Central memory CD8-positive, alpha-beta T cell (primary cell): ENCODE results near the gene MUCL3.
"Not testable (repeated sequence)": the region's sequence is repeated elsewhere in the genome, so short reads cannot be mapped to it uniquely, and the experiment has no call there.

Experiments used
- ATAC-seq: fragments of 150-1000 bp; cut with Tn5 transposase; replicated peaks from 2 replicates; pipeline ENCODE4 v1.10.0; 2022; ENCODE audit warnings: mild to moderate bottlenecking, moderate FRiP score, moderate number of reproducible peaks; ENCODE audit not compliant: poor library complexity, severe bottlenecking; ENCODE audit errors: extremely low read depth
- DNase-seq, 2 donors: peaks; one replicate each; pipeline ENCODE4 v3.0.0; 2021; ENCODE audit warnings: low spot score in 2 of 2
- H3K27ac Mint-ChIP-seq: one replicate; pipeline ENCODE4 v1.8.0; 2022; ENCODE audit warnings: low read depth, mild to moderate bottlenecking, moderate library complexity, mixed read lengths
- H3K27me3 Mint-ChIP-seq: one replicate; pipeline ENCODE4 v1.8.0; 2022; ENCODE audit warnings: mixed read lengths
- H3K36me3 Mint-ChIP-seq: one replicate; pipeline ENCODE4 v1.8.0; 2022; ENCODE audit warnings: mild to moderate bottlenecking, moderate library complexity, mixed read lengths; ENCODE audit not compliant: insufficient read depth
- H3K4me1 Mint-ChIP-seq: one replicate; pipeline ENCODE4 v1.8.0; 2022; ENCODE audit warnings: mixed read lengths
- H3K4me3 Mint-ChIP-seq: one replicate; pipeline ENCODE4 v1.8.0; 2022; ENCODE audit warnings: mild to moderate bottlenecking, moderate library complexity, mixed read lengths
- H3K9me3 Mint-ChIP-seq: one replicate; pipeline ENCODE4 v1.8.0; 2022; ENCODE audit warnings: mixed read lengths

The MUCL3 gene

GRCh38 chr6:30914854-30915590 lies 25.8 kb upstream of the MUCL3 start:
- no peaks in the 10 kb centered on the region for H3K27me3 Mint-ChIP-seq
- H3K9me3 Mint-ChIP-seq, result no peaks in the 10 kb centered on the region
- H3K4me3 Mint-ChIP-seq, result peak overlapping the region; percentile 88
- peak overlapping the region; percentile 85 for H3K27ac Mint-ChIP-seq
- DNase-seq (no peak), ATAC-seq (no peak)
- H3K4me1 Mint-ChIP-seq, result peaks cover 35% of the 10 kb centered on the region
- peaks cover 22% of the 10 kb centered on the region for H3K36me3 Mint-ChIP-seq

- Mint-ChIP-seq H3K27me3 (no peaks in the 10 kb centered on the region), H3K27ac (peak overlapping the region; percentile 25), H3K9me3 (no peaks in the 10 kb centered on the region), H3K36me3 (peaks cover 26% of the 10 kb centered on the region), H3K4me3 (peak overlapping the region; percentile 88), H3K4me1 (peaks cover 35% of the 10 kb centered on the region)
- no peak for ATAC-seq
- no peak for DNase-seq
These were observed 25.2 kb upstream of the MUCL3 start for GRCh38 chr6:30915591-30915946.

- H3K4me3 Mint-ChIP-seq, result no peak overlapping the region
- no peak for DNase-seq
- peaks cover 25% of the 10 kb centered on the region for H3K36me3 Mint-ChIP-seq
- ATAC-seq, result no peak
- peaks cover 34% of the 10 kb centered on the region for H3K4me1 Mint-ChIP-seq
- H3K27me3 Mint-ChIP-seq, result no peaks in the 10 kb centered on the region
- no peaks in the 10 kb centered on the region for H3K9me3 Mint-ChIP-seq
- no peak overlapping the region for H3K27ac Mint-ChIP-seq
These were observed 23.7 kb upstream of the MUCL3 start for GRCh38 chr6:30917041-30917440.

DNA sequence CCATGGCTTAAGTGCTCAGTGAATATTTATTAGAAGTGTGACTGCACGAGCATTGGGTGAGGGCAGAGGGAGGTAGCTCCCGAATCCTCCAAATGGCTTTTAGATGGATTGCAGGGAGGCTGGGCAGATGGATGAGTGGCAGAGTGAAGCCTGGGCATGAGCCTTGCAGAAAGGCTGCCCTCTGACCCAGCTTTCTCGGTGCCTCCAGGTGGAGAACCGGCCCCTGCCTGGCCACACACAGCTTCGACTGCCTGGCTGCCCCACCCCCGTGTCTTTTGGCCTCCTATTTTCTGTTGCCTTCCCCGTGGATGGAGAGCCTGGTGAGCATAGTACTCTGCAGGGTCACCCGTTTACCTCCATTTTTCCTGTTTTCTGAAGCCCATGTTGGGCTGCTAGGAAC lies 23.3 kb upstream of the MUCL3 start:
- no peaks in the 10 kb centered on the region for H3K9me3 Mint-ChIP-seq
- H3K4me3 Mint-ChIP-seq, result no peak overlapping the region
- H3K4me1 Mint-ChIP-seq, result peaks cover 30% of the 10 kb centered on the region
- H3K27me3 Mint-ChIP-seq, result no peaks in the 10 kb centered on the region
- DNase-seq (no peak), ATAC-seq (no peak)
- H3K36me3 Mint-ChIP-seq, result peaks cover 27% of the 10 kb centered on the region
- no peak overlapping the region for H3K27ac Mint-ChIP-seq

GRCh38 chr6:30918670-30919069 lies 22.1 kb upstream of the MUCL3 start:
- DNase-seq (no peak), ATAC-seq (no peak)
- Mint-ChIP-seq H3K27ac (no peak overlapping the region), H3K27me3 (no peaks in the 10 kb centered on the region), H3K4me3 (no peak overlapping the region), H3K4me1 (peaks cover 28% of the 10 kb centered on the region), H3K9me3 (no peaks in the 10 kb centered on the region), H3K36me3 (peaks cover 28% of the 10 kb centered on the region)

DNA sequence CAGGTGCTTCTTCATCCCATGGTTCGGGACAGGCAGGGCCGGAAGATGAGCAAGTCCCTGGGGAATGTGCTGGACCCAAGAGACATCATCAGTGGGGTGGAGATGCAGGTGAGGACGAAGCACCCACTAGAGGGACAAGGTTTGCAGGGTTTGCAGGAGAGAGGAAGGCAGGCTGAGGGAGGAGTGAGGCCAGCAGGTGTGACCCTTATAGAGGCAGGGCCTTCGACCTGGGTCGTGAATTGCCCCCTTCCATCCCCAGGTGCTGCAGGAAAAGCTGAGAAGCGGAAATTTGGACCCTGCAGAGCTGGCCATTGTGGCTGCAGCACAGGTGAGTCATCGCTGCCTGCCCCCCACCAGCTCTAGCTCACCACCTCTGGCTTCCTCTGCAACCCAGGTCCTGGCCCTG lies 18.3 kb upstream of the MUCL3 start:
- H3K4me1 Mint-ChIP-seq, result no peaks in the 10 kb centered on the region
- no peaks in the 10 kb centered on the region for H3K27me3 Mint-ChIP-seq
- DNase-seq (no peak), ATAC-seq (no peak)
- H3K9me3 Mint-ChIP-seq, result no peaks in the 10 kb centered on the region
- H3K27ac Mint-ChIP-seq, result no peak overlapping the region
- no peak overlapping the region for H3K4me3 Mint-ChIP-seq
- H3K36me3 Mint-ChIP-seq, result peaks cover 30% of the 10 kb centered on the region

DNA sequence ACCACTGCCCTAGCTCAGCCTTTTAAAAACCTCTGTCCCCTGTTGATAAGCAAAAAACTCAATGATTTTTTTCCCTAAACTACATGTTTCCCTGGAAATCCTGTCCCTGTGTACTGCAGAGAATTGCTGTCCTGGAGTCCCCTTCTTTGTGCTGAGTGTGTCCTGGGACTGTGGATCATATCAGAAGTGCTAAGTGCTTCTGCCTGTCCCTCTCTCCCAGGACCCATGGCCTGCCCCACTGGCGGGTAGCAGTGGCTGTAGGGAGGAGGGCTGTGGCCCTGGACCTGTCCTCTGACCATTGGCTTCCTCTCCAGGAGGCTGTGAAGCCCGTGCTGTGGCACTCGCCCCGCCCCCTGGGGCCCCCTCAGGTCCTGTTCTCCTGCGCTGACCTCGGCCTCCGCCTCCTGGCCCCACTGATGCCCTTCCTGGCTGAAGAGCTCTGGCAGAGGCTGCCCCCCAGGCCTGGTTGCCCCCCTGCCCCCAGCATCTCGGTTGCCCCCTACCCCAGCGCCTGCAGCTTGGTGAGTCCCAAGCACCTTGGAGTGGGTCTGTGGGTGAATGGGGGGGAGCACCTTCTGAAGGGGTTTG lies 16.6 kb upstream of the MUCL3 start:
- not testable (repeated sequence) for ATAC-seq, H3K27ac Mint-ChIP-seq, H3K4me3 Mint-ChIP-seq, H3K9me3 Mint-ChIP-seq, H3K27me3 Mint-ChIP-seq, DNase-seq, H3K4me1 Mint-ChIP-seq
- H3K36me3 Mint-ChIP-seq, result peaks cover 26% of the 10 kb centered on the region

DNA sequence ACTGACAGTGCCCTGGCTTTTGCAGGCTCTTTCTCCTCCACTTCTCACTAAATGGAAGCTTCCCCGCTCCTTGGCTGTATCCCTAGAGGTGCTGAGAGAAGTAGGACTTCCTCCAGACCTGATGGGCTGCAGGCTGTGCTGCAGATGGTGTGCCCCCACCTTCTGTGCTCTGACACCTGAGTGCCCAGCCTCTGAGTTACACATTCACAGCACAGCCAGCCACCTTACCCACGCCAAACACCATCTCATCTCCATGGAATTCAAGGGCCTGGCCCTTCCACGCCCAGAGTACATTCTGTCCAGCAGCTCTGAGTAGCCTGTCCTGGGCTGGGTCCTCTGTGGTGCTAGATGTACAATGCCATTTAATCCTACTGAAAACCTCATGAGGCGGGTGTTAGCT lies 14.1 kb upstream of the MUCL3 start:
- DNase-seq (no peak), ATAC-seq (no peak)
- peaks cover 19% of the 10 kb centered on the region for H3K36me3 Mint-ChIP-seq
- H3K4me3 Mint-ChIP-seq, result no peak overlapping the region
- no peaks in the 10 kb centered on the region for H3K4me1 Mint-ChIP-seq
- no peaks in the 10 kb centered on the region for H3K27me3 Mint-ChIP-seq
- H3K27ac Mint-ChIP-seq, result peak overlapping the region; percentile 3
- peaks cover 6% of the 10 kb centered on the region for H3K9me3 Mint-ChIP-seq

DNA sequence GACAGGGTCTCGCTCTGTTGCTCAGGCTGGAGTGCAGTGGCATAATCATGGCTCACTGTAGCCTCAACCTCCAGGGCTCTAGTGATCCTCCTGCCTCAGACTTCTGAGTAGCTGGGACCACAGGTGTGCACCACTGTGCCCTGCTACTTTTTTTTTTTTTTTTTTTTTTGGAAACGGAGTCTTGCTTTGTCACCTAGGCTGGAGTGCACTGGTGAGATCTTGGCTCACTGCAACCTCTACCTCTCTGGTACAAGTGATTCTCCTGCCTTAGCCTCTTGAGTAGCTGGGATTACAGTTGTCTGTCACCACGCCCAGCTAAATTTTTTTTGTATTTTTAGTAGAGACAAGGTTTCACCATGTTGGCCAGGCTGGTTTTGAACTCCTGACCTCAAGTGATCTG lies 13.7 kb upstream of the MUCL3 start:
- H3K9me3 Mint-ChIP-seq, H3K4me3 Mint-ChIP-seq, ATAC-seq, H3K27me3 Mint-ChIP-seq, H3K4me1 Mint-ChIP-seq, DNase-seq: not testable (repeated sequence)
- Mint-ChIP-seq H3K36me3 (peaks cover 18% of the 10 kb centered on the region), H3K27ac (peak overlapping the region; percentile 3)

GRCh38 chr6:30928677-30929076 lies 12.1 kb upstream of the MUCL3 start:
- Mint-ChIP-seq H3K27ac (no peak overlapping the region), H3K27me3 (no peaks in the 10 kb centered on the region), H3K9me3 (peaks cover 6% of the 10 kb centered on the region), H3K4me1 (no peaks in the 10 kb centered on the region), H3K36me3 (peaks cover 13% of the 10 kb centered on the region), H3K4me3 (no peak overlapping the region)
- ATAC-seq (no peak), DNase-seq (no peak)

DNA sequence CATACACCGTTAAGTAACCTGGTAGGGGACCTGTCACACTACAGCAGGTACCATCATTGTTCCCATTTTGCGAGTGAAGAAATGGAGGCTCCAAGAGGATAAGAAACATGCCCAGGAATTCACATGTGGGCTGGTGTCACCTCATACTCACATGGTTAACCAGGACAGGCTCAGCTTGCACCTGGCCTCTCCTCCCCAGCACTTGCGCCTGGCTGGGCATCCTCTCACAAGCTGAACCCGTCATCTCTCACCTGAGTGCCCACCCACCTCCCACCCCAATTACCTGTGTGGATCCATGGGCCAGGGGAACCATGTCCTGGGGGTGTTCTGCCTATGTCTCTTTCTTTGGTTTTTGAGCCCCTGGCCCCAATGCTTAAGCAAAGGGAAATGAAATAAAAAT lies 10.3 kb upstream of the MUCL3 start:
- no peak overlapping the region for H3K4me3 Mint-ChIP-seq
- ATAC-seq (no peak), DNase-seq (no peak)
- peaks cover 7% of the 10 kb centered on the region for H3K4me1 Mint-ChIP-seq
- H3K9me3 Mint-ChIP-seq, result peaks cover 6% of the 10 kb centered on the region
- H3K27me3 Mint-ChIP-seq, result peaks cover 9% of the 10 kb centered on the region
- H3K27ac Mint-ChIP-seq, result no peak overlapping the region
- peaks cover 6% of the 10 kb centered on the region for H3K36me3 Mint-ChIP-seq

DNA sequence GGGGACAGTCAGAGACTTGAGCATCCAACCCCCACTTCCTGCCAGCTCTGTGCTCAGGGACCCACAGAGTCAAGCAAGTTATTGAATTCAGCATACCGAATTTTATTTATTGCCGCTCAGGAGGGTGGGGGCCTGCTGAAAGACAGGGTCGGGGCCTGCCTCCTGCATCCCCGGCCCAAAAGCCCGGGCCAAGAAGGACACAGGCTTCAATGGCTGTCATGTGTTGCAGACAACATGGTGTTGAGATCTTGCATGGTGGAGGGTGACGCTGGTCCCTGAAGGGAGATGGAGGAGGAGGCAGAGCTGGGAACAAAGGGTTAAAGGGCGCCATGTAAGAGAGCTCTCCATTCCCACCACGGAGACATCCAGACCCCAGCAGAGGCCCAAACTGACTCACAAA lies 9.5 kb upstream of the MUCL3 start:
- H3K27ac Mint-ChIP-seq, result no peak overlapping the region
- H3K9me3 Mint-ChIP-seq, result peaks cover 6% of the 10 kb centered on the region
- ATAC-seq, result no peak
- H3K36me3 Mint-ChIP-seq, result peaks cover 4% of the 10 kb centered on the region
- H3K27me3 Mint-ChIP-seq, result peaks cover 12% of the 10 kb centered on the region
- DNase-seq, result no peak
- peaks cover 7% of the 10 kb centered on the region for H3K4me1 Mint-ChIP-seq
- no peak overlapping the region for H3K4me3 Mint-ChIP-seq

GRCh38 chr6:30931969-30932645 lies 8.7 kb upstream of the MUCL3 start, which contains the start of gene SFTA2:
Gene SFTA2 (minus strand): TSS chr6:30932170. CDS start chr6:30932096, 74 bp downstream.
- Mint-ChIP-seq H3K4me3 (no peak within 1 kb of the TSS), H3K27me3 (peaks cover 20% of the 10 kb centered on the region)

More at GRCh38 chr6:30931969-30932645, 8.7 kb upstream of the MUCL3 start, which contains the start of gene SFTA2:
- H3K4me1 Mint-ChIP-seq, result peaks cover 7% of the 10 kb centered on the region
- no peak for DNase-seq
- H3K27ac Mint-ChIP-seq, result peak within 1 kb of the TSS; percentile 24
- no peak for ATAC-seq
- peaks cover 6% of the 10 kb centered on the region for H3K9me3 Mint-ChIP-seq
- peaks cover 3% of the 10 kb centered on the region for H3K36me3 Mint-ChIP-seq
